Stimulated activated naive CD8-positive, alpha-beta T cell treated with anti-CD3 and anti-CD28 coated beads, Interleukin-15, amount 100 ng/mL, for 72 hours (primary cell): ENCODE results near the gene TXNDC2.
A peak's percentile ranks its signal among the peaks of the same experiment; 100 is the strongest.
"Not testable (repeated sequence)": the region's sequence is repeated elsewhere in the genome, so short reads cannot be mapped to it uniquely, and the experiment has no call there.

Experiments used
- ATAC-seq: fragments of 150-1000 bp; cut with Tn5 transposase; 2 replicates; pipeline ENCODE4 v1.10.0; 2021; ENCODE audit warnings: mild to moderate bottlenecking, moderate library complexity
- DNase-seq, 2 donors: peaks; one replicate each; pipeline ENCODE4 v3.0.0; 2021 to 2022
- H3K27ac Mint-ChIP-seq, 2 donors: one replicate each; pipeline ENCODE4 v1.8.0; 2022; ENCODE audit warnings: mild to moderate bottlenecking in 2 of 2, mixed read lengths in 2 of 2, moderate library complexity in 2 of 2
- H3K27me3 Mint-ChIP-seq: one replicate; pipeline ENCODE4 v1.8.0; 2022; ENCODE audit warnings: mixed read lengths
- H3K4me1 Mint-ChIP-seq: one replicate; pipeline ENCODE4 v1.8.0; 2022; ENCODE audit warnings: mild to moderate bottlenecking, mixed read lengths
- H3K4me3 Mint-ChIP-seq, 2 donors: one replicate each; pipeline ENCODE4 v1.8.0; 2022; ENCODE audit warnings: mild to moderate bottlenecking in 2 of 2, mixed read lengths in 2 of 2, moderate library complexity in 1 of 2
- H3K9me3 Mint-ChIP-seq, 2 donors: one replicate each; pipeline ENCODE4 v1.8.0; 2022; ENCODE audit warnings: mixed read lengths in 2 of 2

The TXNDC2 gene

DNA sequence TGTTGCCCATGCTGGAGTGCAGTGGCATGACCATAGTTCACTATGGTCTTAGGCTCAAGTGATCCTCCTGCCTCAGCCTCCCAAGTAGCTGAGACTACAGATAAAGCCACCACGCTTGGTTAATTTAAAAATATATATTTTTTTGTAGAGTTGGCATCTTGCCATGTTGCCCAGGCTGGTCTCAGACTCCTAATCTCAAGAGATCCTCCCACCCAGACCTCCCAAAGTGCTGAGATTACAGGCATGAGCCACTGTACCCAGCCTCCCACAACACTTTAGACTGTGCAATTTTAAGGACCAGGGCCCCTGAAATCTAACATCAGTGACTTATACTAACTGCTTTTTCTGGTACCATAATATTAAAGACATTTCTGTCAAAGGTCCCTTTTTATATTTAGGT lies 5.2 kb downstream of the TXNDC2 start:
- Mint-ChIP-seq H3K4me3 (no peak overlapping the region), H3K27me3 (no peaks in the 10 kb centered on the region), H3K27ac (no peak overlapping the region), H3K9me3 (peaks cover 0 to 5% of the 10 kb centered on the region in 2 donors), H3K4me1 (peaks cover 11% of the 10 kb centered on the region)
- no peak for ATAC-seq
- DNase-seq: no peak

DNA sequence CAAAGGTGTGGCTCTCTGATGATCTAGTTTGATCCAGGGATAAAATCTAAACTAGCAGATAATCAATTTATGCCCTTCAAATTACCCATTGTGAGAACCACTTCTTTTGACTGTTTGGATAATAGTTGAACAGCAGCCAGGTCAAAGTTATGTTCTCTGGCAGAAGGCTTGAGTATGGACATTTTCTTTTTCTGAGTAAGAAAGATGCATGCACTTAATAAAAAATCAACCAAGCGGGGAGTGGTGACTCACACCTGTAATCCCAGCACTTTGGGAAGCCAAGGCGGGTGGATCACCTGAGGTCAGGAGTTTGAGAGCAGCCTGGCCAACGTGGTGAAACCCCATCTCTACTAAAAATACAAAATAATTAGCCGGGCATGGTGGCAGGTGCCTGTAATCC lies 5.7 kb downstream of the TXNDC2 start:
- Mint-ChIP-seq H3K4me1 (peaks cover 11% of the 10 kb centered on the region), H3K27ac (peak overlapping the region in 1 of 2 donors; percentile 76)
- H3K27me3 Mint-ChIP-seq, H3K4me3 Mint-ChIP-seq, H3K9me3 Mint-ChIP-seq, ATAC-seq, DNase-seq: not testable (repeated sequence)

DNA sequence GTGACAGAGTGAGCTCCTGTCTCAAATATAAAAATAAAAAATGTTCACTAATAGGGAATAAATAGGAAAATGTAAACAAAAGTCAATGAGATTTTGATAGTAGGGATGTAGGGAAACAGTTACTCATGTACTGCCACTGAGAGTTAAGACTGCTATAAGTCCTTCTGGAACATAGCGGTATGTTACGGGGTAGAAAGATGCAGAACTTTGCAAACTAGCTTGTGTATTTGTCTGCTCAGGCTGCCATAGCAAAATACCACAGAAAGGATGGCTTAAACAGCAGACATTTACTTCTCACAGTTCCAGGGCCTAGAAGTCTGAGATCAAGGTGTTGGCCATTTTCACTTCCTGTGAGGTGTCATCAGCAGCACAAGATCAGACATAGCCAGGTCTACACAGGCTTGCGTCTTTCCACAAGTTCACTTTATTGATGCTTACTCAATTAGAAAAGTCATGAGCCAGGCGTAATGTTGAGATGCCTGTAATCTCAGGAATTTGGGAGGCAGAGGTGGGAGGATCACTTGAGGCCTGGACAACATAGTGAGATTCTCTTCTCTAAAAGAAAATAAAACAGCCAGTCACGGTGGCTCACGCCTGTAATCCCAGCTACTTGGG lies 8.8 kb downstream of the TXNDC2 start:
- H3K4me1 Mint-ChIP-seq: peaks cover 22% of the 10 kb centered on the region
- no peaks in the 10 kb centered on the region for H3K9me3 Mint-ChIP-seq
- no peak overlapping the region for H3K27ac Mint-ChIP-seq
- no peak for DNase-seq
- H3K27me3 Mint-ChIP-seq: no peaks in the 10 kb centered on the region
- no peak for ATAC-seq
- no peak overlapping the region for H3K4me3 Mint-ChIP-seq

DNA sequence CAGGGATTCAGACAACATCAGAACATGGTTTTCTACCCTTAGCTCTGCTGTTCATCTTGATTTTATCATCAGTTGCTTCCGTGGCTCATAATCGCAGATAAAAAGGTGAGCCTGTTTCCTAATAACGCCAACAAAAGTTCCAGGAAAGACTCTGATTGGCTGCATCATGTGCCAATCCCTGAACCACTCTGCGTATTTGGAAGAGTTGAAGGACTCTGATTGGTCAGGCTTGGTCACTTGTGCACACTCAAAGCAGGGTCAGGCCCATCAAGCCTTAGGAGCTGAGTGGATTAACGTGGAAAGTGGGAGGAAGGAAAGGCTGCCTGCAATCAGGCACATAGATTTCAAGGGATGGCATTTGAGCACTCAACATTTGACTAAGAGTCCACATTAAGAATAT lies 11.4 kb downstream of the TXNDC2 start:
- no peak for ATAC-seq

DNA sequence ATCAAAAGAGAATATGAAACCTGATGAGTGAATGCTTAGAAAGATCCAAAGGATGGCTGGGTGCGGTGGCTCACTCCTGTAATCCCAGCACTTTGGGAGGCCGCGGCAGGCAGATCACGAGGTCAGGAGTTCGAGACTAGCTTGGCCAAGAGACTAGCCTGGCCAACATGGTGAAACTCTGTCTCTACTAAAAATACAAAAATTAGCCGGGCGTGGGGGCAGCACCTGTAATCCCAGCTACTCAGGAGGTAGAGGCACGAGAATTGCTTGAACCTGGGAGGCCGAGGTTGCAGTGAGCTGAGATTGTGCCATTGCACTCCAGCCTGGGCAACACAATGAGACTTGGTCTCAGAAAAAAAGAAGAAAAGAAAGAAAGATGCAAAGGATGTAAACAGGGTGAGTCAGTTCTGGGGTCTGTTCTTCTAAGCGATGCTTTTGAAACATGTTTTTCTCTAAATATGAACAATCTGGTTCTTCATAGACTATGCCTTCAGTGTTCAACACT lies 12.1 kb downstream of the TXNDC2 start:
- peaks cover 29% of the 10 kb centered on the region for H3K4me1 Mint-ChIP-seq
- not testable (repeated sequence) for H3K9me3 Mint-ChIP-seq, ATAC-seq, H3K27ac Mint-ChIP-seq, H3K27me3 Mint-ChIP-seq, H3K4me3 Mint-ChIP-seq, DNase-seq

More for the DNA sequence above, 11.4 kb downstream of the TXNDC2 start:
- DNase-seq: no peak
- no peak overlapping the region for H3K27ac Mint-ChIP-seq
- H3K27me3 Mint-ChIP-seq: no peaks in the 10 kb centered on the region
- no peak overlapping the region for H3K4me3 Mint-ChIP-seq
- peaks cover 29% of the 10 kb centered on the region for H3K4me1 Mint-ChIP-seq
- no peaks in the 10 kb centered on the region for H3K9me3 Mint-ChIP-seq

DNA sequence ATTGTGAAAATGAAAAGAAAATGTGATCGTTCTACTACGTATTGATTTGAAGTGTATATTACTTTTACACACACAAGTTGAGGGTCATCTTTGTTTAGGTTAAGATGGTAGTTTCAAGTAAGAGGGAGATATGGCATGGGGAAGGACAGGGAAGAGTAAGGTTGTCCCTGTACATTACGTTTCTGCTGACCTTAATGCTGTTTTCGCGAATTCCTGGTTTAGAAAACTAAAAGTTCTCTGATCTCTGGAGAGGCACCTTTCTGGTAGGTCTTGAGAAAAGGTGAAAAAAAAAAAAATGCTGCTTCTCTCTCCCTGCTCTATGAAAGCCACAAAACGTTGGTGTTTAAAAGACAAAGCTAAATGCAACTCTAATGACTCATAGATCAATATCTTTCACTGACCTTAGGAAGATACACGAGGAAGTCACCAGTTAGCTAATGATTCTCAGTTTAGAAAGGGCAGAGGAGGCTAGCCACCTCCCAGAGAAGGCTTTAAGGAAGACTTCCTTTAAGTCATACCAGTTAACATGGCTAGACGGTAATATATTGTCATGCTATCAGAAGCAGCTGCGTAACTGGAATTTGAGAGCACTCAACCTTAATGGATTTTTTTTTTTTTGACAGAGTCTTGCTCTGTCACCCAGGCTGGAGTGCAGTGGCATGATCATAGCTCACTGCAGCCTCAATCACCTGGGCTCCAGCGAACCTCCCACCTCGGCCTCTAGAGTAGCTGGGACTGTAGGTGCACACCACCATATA lies 13.2 kb downstream of the TXNDC2 start:
- Mint-ChIP-seq H3K27me3 (no peaks in the 10 kb centered on the region), H3K4me1 (peaks cover 29% of the 10 kb centered on the region), H3K27ac (peak overlapping the region in 1 of 2 donors; percentile 31), H3K4me3 (peak overlapping the region in 1 of 2 donors; percentile 5), H3K9me3 (no peaks in the 10 kb centered on the region)
- no peak for DNase-seq
- ATAC-seq: peak; percentile 46

DNA sequence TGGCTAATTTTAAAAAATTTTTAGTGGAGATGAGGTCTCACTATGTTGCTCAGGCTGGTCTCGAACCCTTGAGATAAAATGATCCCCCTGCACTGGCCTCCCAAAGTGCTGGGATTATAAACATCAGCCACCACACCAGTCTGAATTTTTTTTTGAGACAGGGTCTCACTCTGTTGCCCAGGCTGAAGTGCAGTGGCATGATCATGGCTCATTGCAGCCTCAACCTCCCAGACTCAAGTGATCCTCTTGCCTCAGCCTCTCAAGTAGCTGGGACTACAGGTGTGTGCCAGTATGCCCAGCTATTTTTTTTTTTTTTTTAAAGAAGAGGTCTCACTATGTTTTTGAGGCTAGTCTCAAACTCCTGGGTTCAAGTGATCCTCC lies 13.8 kb downstream of the TXNDC2 start:
- not testable (repeated sequence) for H3K4me3 Mint-ChIP-seq, H3K27me3 Mint-ChIP-seq, H3K27ac Mint-ChIP-seq, ATAC-seq, H3K9me3 Mint-ChIP-seq, DNase-seq
- peaks cover 26% of the 10 kb centered on the region for H3K4me1 Mint-ChIP-seq

DNA sequence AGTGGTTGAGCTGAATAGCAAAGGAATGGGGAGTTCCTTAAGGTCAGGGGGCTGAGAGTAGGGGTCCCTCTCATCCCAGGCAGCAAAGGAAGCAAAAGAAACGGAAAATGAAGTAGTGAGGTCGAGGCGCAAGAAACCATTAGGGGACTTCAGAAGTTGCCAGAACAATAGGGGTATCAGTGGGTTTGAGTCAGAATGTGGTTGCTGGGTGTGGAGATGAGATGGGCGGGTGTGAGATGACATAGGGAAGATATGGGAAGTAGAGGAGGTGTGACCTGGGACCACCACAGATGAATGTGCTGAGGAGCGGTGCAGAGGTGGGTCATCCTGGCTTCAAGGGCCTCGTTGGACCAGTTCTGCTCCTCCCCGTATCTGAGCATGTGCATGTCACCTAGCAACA lies 14.9 kb downstream of the TXNDC2 start:
- Mint-ChIP-seq H3K4me1 (peaks cover 18% of the 10 kb centered on the region), H3K27me3 (peaks cover 2% of the 10 kb centered on the region), H3K9me3 (no peaks in the 10 kb centered on the region), H3K4me3 (no peak overlapping the region), H3K27ac (peak overlapping the region in 1 of 2 donors; percentile 28)
- ATAC-seq (no peak), DNase-seq (no peak)

DNA sequence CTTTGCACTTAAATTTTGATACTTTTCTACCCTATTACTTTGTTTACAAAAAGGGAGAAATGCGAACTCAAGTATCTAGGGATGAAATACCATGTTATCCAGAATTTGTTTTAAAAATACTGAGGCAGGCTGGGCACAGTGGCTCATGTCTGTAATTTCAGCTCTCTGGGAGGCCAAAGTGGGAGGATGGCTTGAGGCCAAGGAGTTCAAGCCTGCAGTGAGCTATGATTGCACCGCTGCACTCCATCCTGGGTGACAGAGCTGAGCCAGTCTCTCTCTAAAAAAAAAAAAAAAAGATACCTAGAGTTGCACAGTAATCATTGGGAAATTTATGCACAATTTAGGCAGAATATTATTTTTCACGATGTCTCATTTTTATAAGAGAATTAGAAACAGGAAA lies 15.6 kb downstream of the TXNDC2 start:
- ATAC-seq (no peak), DNase-seq (no peak)
- Mint-ChIP-seq H3K27me3 (peaks cover 9% of the 10 kb centered on the region), H3K27ac (no peak overlapping the region), H3K4me1 (peaks cover 18% of the 10 kb centered on the region), H3K9me3 (no peaks in the 10 kb centered on the region), H3K4me3 (no peak overlapping the region)

DNA sequence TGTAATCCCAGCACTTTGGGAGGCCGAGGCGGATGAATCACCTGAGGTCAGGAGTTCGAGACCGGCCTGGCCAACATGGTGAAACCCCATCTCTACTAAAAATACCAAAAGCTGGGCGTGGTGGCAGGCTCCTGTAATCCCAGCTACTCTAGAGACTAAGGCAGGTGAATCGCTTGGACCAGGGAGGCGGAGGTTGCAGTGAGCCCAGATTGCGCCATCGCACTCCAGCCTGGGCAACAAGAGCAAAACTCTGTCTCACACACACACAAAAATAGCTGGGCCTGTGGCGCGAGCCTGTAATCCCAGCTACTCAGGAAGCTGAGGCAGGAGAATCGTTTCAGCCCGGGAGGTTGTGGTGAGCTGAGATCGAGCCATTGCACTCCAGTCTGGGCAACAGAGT lies 16.5 kb downstream of the TXNDC2 start:
- peaks cover 18% of the 10 kb centered on the region for H3K27me3 Mint-ChIP-seq
- H3K4me3 Mint-ChIP-seq, H3K9me3 Mint-ChIP-seq, H3K27ac Mint-ChIP-seq, DNase-seq, ATAC-seq: not testable (repeated sequence)
- H3K4me1 Mint-ChIP-seq: peaks cover 18% of the 10 kb centered on the region

DNA sequence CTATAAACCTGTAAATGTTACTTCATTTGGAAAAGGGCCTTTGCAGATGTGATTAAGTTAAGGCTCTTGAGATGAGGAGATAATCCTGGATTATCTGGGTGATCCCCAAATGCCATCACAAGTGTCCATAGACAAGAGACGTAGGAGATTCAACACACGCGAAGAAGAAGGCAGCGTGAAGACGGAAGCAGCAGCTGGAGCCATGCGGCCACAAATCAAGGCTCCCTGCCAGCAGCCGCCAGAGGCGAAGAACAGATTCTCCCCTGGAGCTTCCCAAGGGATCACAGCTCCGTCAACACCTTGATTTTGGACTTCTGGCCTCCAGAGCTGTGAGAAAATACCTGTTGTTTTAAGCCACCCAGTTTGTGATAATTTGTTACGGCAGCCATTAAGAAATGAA lies 17.1 kb downstream of the TXNDC2 start:
- H3K4me3 Mint-ChIP-seq: no peak overlapping the region
- H3K4me1 Mint-ChIP-seq: peaks cover 18% of the 10 kb centered on the region
- no peaks in the 10 kb centered on the region for H3K9me3 Mint-ChIP-seq
- H3K27me3 Mint-ChIP-seq: peaks cover 22% of the 10 kb centered on the region
- no peak overlapping the region for H3K27ac Mint-ChIP-seq
- DNase-seq (no peak), ATAC-seq (no peak)

DNA sequence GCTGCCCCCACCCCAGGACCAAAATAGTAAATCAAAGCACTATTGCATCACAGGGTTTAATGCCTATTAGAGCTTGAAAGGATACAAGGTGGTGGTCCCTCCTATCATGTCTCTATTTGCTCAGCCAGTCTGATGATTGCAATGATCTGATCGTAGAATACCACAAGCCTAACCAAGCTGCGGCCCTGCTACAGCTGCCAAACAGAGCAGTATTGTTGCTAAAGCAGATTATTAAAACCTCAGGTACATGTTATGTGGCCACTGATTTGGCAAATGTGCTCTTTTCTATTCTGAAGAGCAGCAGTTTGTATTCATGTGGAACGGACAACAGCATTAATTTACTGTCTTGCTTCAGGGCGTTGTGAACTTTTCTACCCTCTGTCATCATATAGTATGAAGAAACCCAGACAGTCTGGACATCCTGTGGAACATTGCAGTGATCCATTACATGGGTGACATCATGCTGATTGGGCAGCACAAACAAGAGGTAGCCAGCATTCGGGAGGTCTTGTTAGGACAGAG lies 19.7 kb downstream of the TXNDC2 start:
- Mint-ChIP-seq H3K4me3 (no peak overlapping the region), H3K27ac (no peak overlapping the region), H3K9me3 (no peaks in the 10 kb centered on the region), H3K4me1 (peaks cover 5% of the 10 kb centered on the region), H3K27me3 (peaks cover 22% of the 10 kb centered on the region)
- DNase-seq (no peak), ATAC-seq (no peak)

DNA sequence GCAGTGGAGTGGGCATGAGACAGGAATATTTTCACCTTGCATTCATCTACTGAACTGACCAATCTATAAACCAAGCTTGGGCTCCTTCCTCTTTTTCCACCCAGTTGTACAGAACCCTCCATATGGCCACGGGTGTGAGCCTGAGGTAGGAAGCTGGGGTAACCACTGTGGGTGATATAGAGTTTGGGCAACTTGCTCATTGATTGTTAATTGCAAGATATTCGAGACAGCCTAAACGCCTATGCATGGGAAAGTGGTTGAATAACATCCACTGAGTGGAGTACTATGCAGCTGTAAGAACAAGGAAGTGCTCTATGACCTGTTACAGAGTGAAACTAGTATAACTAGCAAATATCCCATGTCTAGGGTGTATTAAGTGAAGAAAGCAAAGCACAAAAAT lies 20.7 kb downstream of the TXNDC2 start:
- H3K27ac Mint-ChIP-seq: no peak overlapping the region
- DNase-seq (no peak), ATAC-seq (no peak)
- H3K4me3 Mint-ChIP-seq: no peak overlapping the region
- peaks cover 22% of the 10 kb centered on the region for H3K27me3 Mint-ChIP-seq
- no peaks in the 10 kb centered on the region for H3K9me3 Mint-ChIP-seq
- no peaks in the 10 kb centered on the region for H3K4me1 Mint-ChIP-seq

DNA sequence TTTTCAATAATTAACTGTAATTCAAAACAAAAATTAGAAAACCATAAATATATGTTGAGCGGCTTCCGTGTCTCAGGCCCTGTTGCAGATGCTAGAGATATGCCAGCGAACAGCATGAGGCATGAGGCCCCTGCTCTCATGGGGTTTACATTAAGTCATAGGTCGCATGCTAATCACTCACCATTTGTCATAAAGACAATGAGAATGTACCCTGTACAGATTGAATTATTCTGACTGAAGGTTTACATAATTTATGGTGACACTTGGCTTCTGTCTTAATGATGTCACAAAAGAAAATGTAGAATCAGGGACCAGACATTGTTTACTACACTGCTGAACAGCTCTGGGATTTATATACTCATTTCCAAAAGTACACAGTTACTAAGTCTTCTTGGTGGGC lies 22.1 kb downstream of the TXNDC2 start:
- no peak overlapping the region for H3K27ac Mint-ChIP-seq
- H3K9me3 Mint-ChIP-seq: peaks cover 0 to 5% of the 10 kb centered on the region in 2 donors
- DNase-seq (no peak), ATAC-seq (no peak)
- peaks cover 3% of the 10 kb centered on the region for H3K4me1 Mint-ChIP-seq
- H3K4me3 Mint-ChIP-seq: no peak overlapping the region
- H3K27me3 Mint-ChIP-seq: peaks cover 22% of the 10 kb centered on the region

DNA sequence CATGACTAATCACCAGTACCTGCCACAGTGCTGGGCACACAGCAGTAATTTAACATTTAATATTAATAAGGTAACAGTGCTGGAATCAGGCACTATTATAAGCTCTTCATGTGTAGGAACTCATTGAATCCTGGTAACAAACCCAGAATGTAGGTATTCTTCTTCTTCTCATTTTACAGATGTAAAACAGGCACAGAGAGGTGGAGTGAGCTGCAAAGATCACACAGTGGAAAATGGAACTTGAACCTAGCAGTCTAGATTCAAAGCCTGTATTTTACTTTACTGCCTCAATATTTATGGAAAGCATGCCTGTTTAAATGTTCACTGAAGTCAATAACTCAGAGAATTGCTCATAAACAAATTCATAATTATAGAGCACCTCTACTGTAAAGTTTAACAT lies 24.3 kb downstream of the TXNDC2 start:
- H3K4me1 Mint-ChIP-seq: peaks cover 7% of the 10 kb centered on the region
- no peak overlapping the region for H3K27ac Mint-ChIP-seq
- H3K4me3 Mint-ChIP-seq: no peak overlapping the region
- no peak for ATAC-seq
- H3K9me3 Mint-ChIP-seq: peaks cover 0 to 5% of the 10 kb centered on the region in 2 donors
- DNase-seq: no peak
- H3K27me3 Mint-ChIP-seq: peaks cover 22% of the 10 kb centered on the region

DNA sequence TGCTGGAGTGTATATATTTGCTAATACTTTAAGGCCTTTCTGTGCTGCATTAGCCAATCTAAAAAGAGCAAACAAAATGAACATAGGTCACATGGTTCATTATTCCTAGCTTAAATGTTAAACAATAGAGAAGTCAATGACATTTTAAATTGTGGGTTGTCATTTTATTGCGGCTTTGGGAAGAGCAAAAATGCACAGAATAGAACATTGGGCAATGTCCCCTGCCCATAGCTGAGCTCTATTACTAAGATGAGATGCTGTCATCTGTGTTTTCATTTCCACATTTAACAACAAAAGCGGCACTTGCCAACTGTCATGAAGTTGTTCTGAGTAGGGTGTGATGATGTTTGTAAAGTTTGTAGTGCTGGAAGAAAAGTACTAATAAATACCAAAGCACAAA lies 24.9 kb downstream of the TXNDC2 start:
- no peak overlapping the region for H3K4me3 Mint-ChIP-seq
- peaks cover 20% of the 10 kb centered on the region for H3K27me3 Mint-ChIP-seq
- peaks cover 13% of the 10 kb centered on the region for H3K4me1 Mint-ChIP-seq
- H3K9me3 Mint-ChIP-seq: peaks cover 0 to 5% of the 10 kb centered on the region in 2 donors
- no peak for DNase-seq
- no peak overlapping the region for H3K27ac Mint-ChIP-seq
- ATAC-seq: no peak
